Right lobe of liver (tissue), 6 donors: ENCODE data around the gene IL6R. TPM values are rescaled to one million over a fixed set of nuclear protein-coding genes. Genes with fewer than 3 reads are reported as not detected.
A peak's percentile ranks its signal among the peaks of the same experiment; 100 is the strongest.
"Not testable (repeated sequence)": the region's sequence is repeated elsewhere in the genome, so short reads cannot be mapped to it uniquely, and the experiment has no call there.

Experiments used
- ATAC-seq, 4 donors: fragments of 200-7000 bp; cut with Tn5 transposase; one replicate each; pipeline ENCODE4 v1.9.1; 2020; ENCODE audit warnings: mild to moderate bottlenecking in 4 of 4, moderate library complexity in 4 of 4
- DNase-seq, 3 donors: peaks; one replicate each; pipeline ENCODE4 v3.0.0-alpha.2; 2020
- H3K27ac ChIP-seq, 3 donors: fragments of 200-600 bp; one replicate each; pipeline ENCODE4 v1.8.0; 2022
- H3K27me3 ChIP-seq, 2 donors: fragments of 200-600 bp; one replicate each; pipeline ENCODE4 v1.8.0; 2022
- H3K36me3 ChIP-seq, 4 donors: fragments of 200-600 bp; sonication (generic) in 1 of 4; one replicate each; pipeline versions ENCODE4 v1.5.1 to v1.8.0; 2017 to 2022; ENCODE audit warnings: control low read depth in 1 of 4
- H3K4me1 ChIP-seq, 4 donors: fragments of 200-600 bp; sonication (generic) in 1 of 4; one replicate each; pipeline versions ENCODE4 v1.5.1 to v1.8.0; 2017 to 2022; ENCODE audit warnings: control low read depth in 1 of 4
- H3K4me3 ChIP-seq, 3 donors: fragments of 200-600 bp; one replicate each; pipeline ENCODE4 v1.8.0; 2022
- H3K9me3 ChIP-seq, 4 donors: fragments of 200-600 bp; sonication (generic) in 1 of 4; one replicate each; pipeline versions ENCODE4 v1.5.1 to v1.8.0; 2017 to 2022; ENCODE audit warnings: control low read depth in 1 of 4
- CTCF ChIP-seq, 4 donors: fragments of 200-600 bp in 3 of 4; fragments of 450-650 bp in 1 of 4; IDR thresholded peaks; one replicate each; pipeline versions ENCODE4 v1.5.1 to v1.8.0; 2016 to 2022; ENCODE audit warnings: antibody characterized with exemption in 4 of 4, mild to moderate bottlenecking in 2 of 4
- POLR2A ChIP-seq: fragments of 450-650 bp; IDR thresholded peaks from one replicate; pipeline ENCODE4 v1.6.1; 2017; ENCODE audit warnings: antibody characterized with exemption, mild to moderate bottlenecking
- WGBS: methylation state at CpG from one replicate; pipeline ENCODE4 v1.1.6; 2018; ENCODE audit warnings: low coverage, low lambda C conversion rate; ENCODE audit not compliant: insufficient coverage; ENCODE audit errors: missing lambda C conversion rate; 5-methylcytosine and 5-hydroxymethylcytosine counted together
- intact Hi-C, 2 donors: fragments of 100-400 bp; cut with DNase I; formaldehyde crosslinking; loops; one replicate each; pipeline versions ENCODE4 v1.11.2 to v1.14.1; 2022
- long read RNA-seq: library from polyadenylated mRNA; unstranded; transcript quantifications from one replicate; pipeline ENCODE4 v2.0.0, GENCODE V29; 2019
- total RNA-seq, 6 experiments: library from RNA; depleted of rRNA in 2 of 6; stranded (reverse); fragments of >200 nt in 2 of 6; fragmentation: NEBNext Ultra II Directional in 3 of 6; extraction: Animal tissue kit (Norgen Biotek cat#: 25700) in 3 of 6; gene quantifications; one replicate each; pipeline versions ENCODE4 v1.1.0 to v1.2.4, GENCODE V29; 2016 to 2023
- donor health status: DM: no; HTN: yes; CAD: no.
- donor health status: DM: no; HTN: no; CAD: no.
- donor health status: DM: no; HTN: no; CAD: no.
- donor health status: DM: no; HTN: yes; CAD: no.
- donor health status: DM: no; HTN: yes; CAD: no.

IL6R gene
- total RNA-seq: 100 to 1,000 TPM in 2 of 6 experiments, 10 to 100 TPM in 4; 32.2 to 145 (median 68.2) TPM
- long read RNA-seq, full-length matches to known transcripts: 4 of 7 reads
- long read RNA-seq, partial matches to known transcripts: 1 of 7 reads
- long read RNA-seq, other reads (novel, unspliced or antisense): 2 of 7 reads

- WGBS: 0% methylated on average over 10 of the region's 66 CpGs
- intact Hi-C loops: no loop called here
These were observed at the start of gene IL6R for GRCh38 chr1:154404984-154405746. Gene IL6R (plus strand): TSS chr1:154405343. CDS start chr1:154405630, 287 bp downstream.

GRCh38 chr1:154358519-154358918, 46.6 kb upstream of the IL6R start:
- H3K4me3 ChIP-seq: no peak overlapping the region
- DNase-seq (no peak), ATAC-seq (no peak)
- WGBS: 87% methylated on average over 4 of the region's 8 CpGs
- intact Hi-C loops: no loop called here
- peaks cover 0 to 15% (median 1%) of the 10 kb centered on the region in 4 donors for H3K4me1 ChIP-seq
- TF ChIP-seq POLR2A (no peak), CTCF (IDR thresholded peaks at IDR 0.05) (no peak)
- H3K36me3 ChIP-seq: no peaks in the 10 kb centered on the region
- no peaks in the 10 kb centered on the region for H3K27me3 ChIP-seq
- no peak overlapping the region for H3K27ac ChIP-seq
- no peaks in the 10 kb centered on the region for H3K9me3 ChIP-seq

More at GRCh38 chr1:154404984-154405746, at the start of gene IL6R:
- ATAC-seq (peak; percentile 59 to 73 (median 68)), DNase-seq (peak; percentile 95 to 96 (median 95))
- H3K4me3 ChIP-seq: peak within 1 kb of the TSS; percentile 79 to 95 (median 91)
- H3K36me3 ChIP-seq: no peaks in the 10 kb centered on the region
- no peaks in the 10 kb centered on the region for H3K9me3 ChIP-seq
- TF ChIP-seq CTCF (IDR thresholded peaks at IDR 0.05): peak in 3 of 4 donors; percentile 37 to 45 (median 37)
- peak; percentile 91 for TF ChIP-seq POLR2A
- H3K27ac ChIP-seq: peak within 1 kb of the TSS; percentile 98 to 99 (median 98)
- peaks cover 0 to 37% (median 13%) of the 10 kb centered on the region in 4 donors for H3K4me1 ChIP-seq
- H3K27me3 ChIP-seq: no peaks in the 10 kb centered on the region

- Histone ChIP-seq H3K27me3 (no peaks in the 10 kb centered on the region), H3K9me3 (no peaks in the 10 kb centered on the region), H3K4me1 (no peaks in the 10 kb centered on the region), H3K4me3 (no peak overlapping the region), H3K27ac (no peak overlapping the region), H3K36me3 (no peaks in the 10 kb centered on the region)
- no peak for ATAC-seq
- TF ChIP-seq POLR2A: no peak
- intact Hi-C loops: no loop called here
- DNase-seq: no peak
These were observed 44.9 kb upstream of the IL6R start for GRCh38 chr1:154360288-154360687.

- DNase-seq, H3K9me3 ChIP-seq, H3K36me3 ChIP-seq, H3K4me3 ChIP-seq, H3K27me3 ChIP-seq, intact Hi-C loops, H3K27ac ChIP-seq, H3K4me1 ChIP-seq, ATAC-seq: not testable (repeated sequence)
- 71% methylated on average over 2 of the region's 5 CpGs for WGBS
These were observed 44.3 kb upstream of the IL6R start for GRCh38 chr1:154360881-154361280.

GRCh38 chr1:154361357-154361756, 43.8 kb upstream of the IL6R start:
- no peaks in the 10 kb centered on the region for H3K36me3 ChIP-seq
- 78% methylated on average over 3 of the region's 3 CpGs for WGBS
- no peak overlapping the region for H3K4me3 ChIP-seq
- no peaks in the 10 kb centered on the region for H3K4me1 ChIP-seq
- ATAC-seq (no peak), DNase-seq (no peak)
- no peak overlapping the region for H3K27ac ChIP-seq
- intact Hi-C loops: no loop called here
- no peak for TF ChIP-seq CTCF (IDR thresholded peaks at IDR 0.05)
- no peaks in the 10 kb centered on the region for H3K27me3 ChIP-seq
- no peaks in the 10 kb centered on the region for H3K9me3 ChIP-seq
